GM18499 (cell line): ENCODE data around the gene PRM2.

Experiments
- ATAC-seq: cut with Tn5 transposase; IDR thresholded peaks from one replicate; pipeline ENCODE4 v1.9.1; 2021; ENCODE audit warnings: moderate number of reproducible peaks; ENCODE audit not compliant: insufficient read depth, unreplicated experiment

Gene PRM2

DNA sequence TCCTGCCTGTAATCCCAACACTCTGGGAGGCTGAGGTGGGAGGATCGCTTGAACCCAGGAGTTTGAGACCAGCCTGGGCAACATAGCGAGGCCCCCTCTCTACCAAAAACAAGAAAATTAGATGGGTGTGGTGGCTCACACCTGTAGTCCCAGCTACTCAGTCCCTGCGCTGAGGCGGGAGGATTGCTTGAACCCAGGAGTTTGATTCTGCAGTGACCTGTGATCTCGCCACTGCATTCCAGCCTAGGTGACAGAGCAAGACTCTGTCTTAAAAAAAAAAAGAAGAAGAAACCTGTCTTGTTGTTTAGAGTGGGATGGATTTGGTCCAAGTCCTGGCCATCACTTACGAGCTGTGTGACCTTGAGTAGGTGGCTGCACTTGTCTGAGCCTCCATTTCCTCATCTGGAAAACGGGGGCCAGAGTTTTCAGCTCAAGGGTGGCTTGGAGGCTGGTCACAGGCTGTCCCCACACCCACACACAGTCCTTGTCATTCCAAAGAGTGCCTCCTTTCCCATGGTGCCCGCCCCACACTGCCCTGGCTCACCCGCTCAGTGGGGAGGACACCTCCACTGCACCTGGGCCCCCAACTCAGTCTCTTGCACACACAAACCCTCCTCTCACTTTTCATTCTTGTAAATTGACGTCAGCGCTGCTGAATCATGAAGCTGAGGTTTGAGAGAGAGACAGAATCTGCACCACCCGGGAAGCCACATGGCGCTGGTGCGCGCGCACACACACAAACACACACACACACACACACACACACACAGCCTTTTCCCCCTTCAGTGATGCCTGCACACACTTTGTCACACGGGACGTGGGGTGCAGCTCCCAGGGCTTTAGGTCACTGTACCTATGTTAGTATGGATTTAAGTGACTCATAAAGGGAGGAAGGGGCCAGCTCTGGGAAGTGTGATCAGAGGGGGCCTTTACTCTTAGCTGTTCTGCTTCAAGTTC, 24.5 kb downstream of the PRM2 start:
- ATAC-seq: no peak

- no peak for ATAC-seq
These were observed 25.3 kb downstream of the PRM2 start for GRCh38 chr16:11250786-11251524.

GRCh38 chr16:11250091-11250785, 26.0 kb downstream of the PRM2 start:
- ATAC-seq: no peak

- no peak for ATAC-seq
These were observed 26.8 kb downstream of the PRM2 start for GRCh38 chr16:11249233-11250061.

- ATAC-seq: no peak
These were observed 28.1 kb downstream of the PRM2 start for GRCh38 chr16:11248133-11248532.

- ATAC-seq: no peak
These were observed 30.3 kb downstream of the PRM2 start for GRCh38 chr16:11245988-11246387.

GRCh38 chr16:11245222-11245737, 31.0 kb downstream of the PRM2 start:
- ATAC-seq: no peak

GRCh38 chr16:11242658-11243057, 33.6 kb downstream of the PRM2 start:
- ATAC-seq: no peak

GRCh38 chr16:11241480-11242204, 34.6 kb downstream of the PRM2 start:
- no peak for ATAC-seq

- ATAC-seq: no peak
These were observed 35.4 kb downstream of the PRM2 start for GRCh38 chr16:11240636-11241473.

GRCh38 chr16:11239644-11240632, 36.3 kb downstream of the PRM2 start:
- no peak for ATAC-seq

GRCh38 chr16:11238272-11239202, 37.7 kb downstream of the PRM2 start:
- no peak for ATAC-seq

DNA sequence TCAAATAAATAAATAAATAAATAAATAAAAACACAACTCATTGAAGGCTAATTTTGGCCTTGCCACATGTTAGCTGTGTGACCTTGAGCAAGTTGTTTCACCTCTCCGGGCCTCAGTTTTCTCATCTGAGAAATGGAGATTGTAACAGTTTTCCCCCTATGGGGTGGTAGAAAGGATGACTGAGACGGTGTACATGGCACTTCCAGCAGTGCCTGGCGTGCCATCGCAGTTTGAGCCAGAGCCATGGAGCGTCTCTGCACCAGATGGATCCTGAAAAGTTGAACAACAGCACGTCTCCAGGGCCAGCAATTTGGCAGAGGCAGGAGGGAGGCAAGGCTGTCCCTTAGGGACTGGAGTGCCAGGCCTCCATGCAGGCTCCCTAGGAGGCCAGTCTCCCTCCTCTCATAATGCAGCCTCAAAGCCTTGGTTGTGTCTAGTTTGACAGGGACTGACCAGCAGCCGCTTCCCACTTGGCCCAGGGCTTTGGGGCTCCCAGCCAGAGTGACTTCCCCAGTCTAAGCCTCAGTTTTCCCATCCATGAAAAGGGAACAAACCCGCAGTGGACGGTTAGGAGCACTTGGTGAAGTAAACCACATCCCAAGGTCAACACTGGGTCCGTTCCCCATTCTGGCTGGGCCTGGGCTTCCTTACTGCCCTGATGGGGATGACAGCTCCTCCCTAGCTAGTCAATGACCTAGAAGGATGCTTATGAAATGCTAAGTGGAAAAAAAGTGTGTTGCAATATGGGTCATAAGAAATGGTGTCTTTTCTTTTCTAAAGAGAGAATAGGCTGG, 39.6 kb downstream of the PRM2 start:
- ATAC-seq: no peak

DNA sequence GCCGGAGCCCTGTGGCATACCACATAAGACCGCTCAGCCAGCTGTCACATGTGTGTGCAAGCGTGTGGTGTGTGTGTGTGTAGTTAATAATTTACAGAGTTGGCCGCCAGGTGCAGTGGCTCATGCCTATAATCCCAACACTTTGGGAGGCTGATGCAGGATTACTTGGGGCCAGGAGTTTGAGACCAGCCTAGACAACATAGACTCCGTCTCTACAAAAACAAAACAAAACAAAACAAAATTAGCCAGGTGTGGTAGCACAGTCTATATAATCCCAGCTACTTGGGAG, 40.6 kb downstream of the PRM2 start:
- no peak for ATAC-seq

GRCh38 chr16:11234884-11235702, 41.2 kb downstream of the PRM2 start:
- ATAC-seq: no peak
